ENCODE data around the gene PRR20C.

GRCh38 chr13:57123681-57124080 lies 30.2 kb upstream of the PRR20C start:
- no peak for TF ChIP-seq CTCF (IDR thresholded peaks at IDR 0.05)
- TF ChIP-seq POLR2A (IDR thresholded peaks at IDR 0.05), result no peak
- no peak for TF ChIP-seq POLR2AphosphoS5 (IDR thresholded peaks at IDR 0.05)
